ENCODE results near the gene FAM163B.

FAM163B gene

GRCh38 chr9:133539991-133540697 is 69.0 kb downstream of the FAM163B start:
- H3K4me3 ChIP-seq, result peak overlapping the region; percentile 22
- no peak for TF ChIP-seq Cebpa-rat (IDR thresholded peaks at IDR 0.05)

GRCh38 chr9:133538851-133539833 is 70.0 kb downstream of the FAM163B start:
- Histone ChIP-seq H3K9ac (no peak overlapping the region; the same call in 1 of the 2 replicates), H3K4me3 (peak overlapping the region; percentile 22; the same call in 1 of the 2 replicates), H4K20me1 (no peaks in the 10 kb centered on the region), H3K4me1 (peaks cover 74% of the 10 kb centered on the region), H3K27ac (peak overlapping the region; percentile 26; the same call in 1 of the 2 replicates), H3K4me2 (peak overlapping the region; percentile 89), H3K27me3 (peaks cover 26% of the 10 kb centered on the region), H3K9me3 (no peaks in the 10 kb centered on the region), H3K36me3 (no peaks in the 10 kb centered on the region)
- no peak for TF ChIP-seq Cebpa-rat (IDR thresholded peaks at IDR 0.05)

More at GRCh38 chr9:133539991-133540697, 69.0 kb downstream of the FAM163B start:
- Histone ChIP-seq H3K4me1 (peaks cover 68% of the 10 kb centered on the region), H3K9me3 (no peaks in the 10 kb centered on the region), H3K9ac (peak overlapping the region; percentile 11), H3K27me3 (peaks cover 26% of the 10 kb centered on the region), H4K20me1 (no peaks in the 10 kb centered on the region), H3K27ac (peak overlapping the region; percentile 11), H3K4me2 (peak overlapping the region; percentile 89), H3K36me3 (no peaks in the 10 kb centered on the region)

- H3K4me3 ChIP-seq, result no peak overlapping the region
These were observed 71.0 kb downstream of the FAM163B start for GRCh38 chr9:133538176-133538575.

GRCh38 chr9:133537257-133537656 is 71.9 kb downstream of the FAM163B start:
- no peak for TF ChIP-seq Cebpa-rat (IDR thresholded peaks at IDR 0.05)
- no peak overlapping the region for H3K27ac ChIP-seq
- H3K9me3 ChIP-seq, result no peaks in the 10 kb centered on the region
- no peaks in the 10 kb centered on the region for H3K36me3 ChIP-seq
- peaks cover 84% of the 10 kb centered on the region for H3K4me1 ChIP-seq
- H3K27me3 ChIP-seq, result peaks cover 26% of the 10 kb centered on the region
- no peak overlapping the region for H3K4me2 ChIP-seq
- no peak overlapping the region for H3K9ac ChIP-seq
- H4K20me1 ChIP-seq, result no peaks in the 10 kb centered on the region
- H3K4me3 ChIP-seq, result no peak overlapping the region

More at GRCh38 chr9:133538176-133538575, 71.0 kb downstream of the FAM163B start:
- H3K9ac ChIP-seq, result no peak overlapping the region
- peaks cover 74% of the 10 kb centered on the region for H3K4me1 ChIP-seq
- H3K27me3 ChIP-seq, result peaks cover 26% of the 10 kb centered on the region
- no peaks in the 10 kb centered on the region for H3K36me3 ChIP-seq
- no peak overlapping the region for H3K27ac ChIP-seq
- TF ChIP-seq Cebpa-rat (IDR thresholded peaks at IDR 0.05), result no peak
- H3K4me2 ChIP-seq, result no peak overlapping the region
- H3K9me3 ChIP-seq, result no peaks in the 10 kb centered on the region
- H4K20me1 ChIP-seq, result no peaks in the 10 kb centered on the region

- H3K9me3 ChIP-seq, result no peaks in the 10 kb centered on the region
- no peak overlapping the region for H3K27ac ChIP-seq
- H3K36me3 ChIP-seq, result no peaks in the 10 kb centered on the region
- H3K27me3 ChIP-seq, result peaks cover 26% of the 10 kb centered on the region
- no peak overlapping the region for H3K4me3 ChIP-seq
- no peaks in the 10 kb centered on the region for H4K20me1 ChIP-seq
- TF ChIP-seq Cebpa-rat (IDR thresholded peaks at IDR 0.05), result no peak
- H3K9ac ChIP-seq, result no peak overlapping the region
- H3K4me1 ChIP-seq, result peaks cover 89% of the 10 kb centered on the region
- peak overlapping the region; percentile 98 for H3K4me2 ChIP-seq
These were observed 72.7 kb downstream of the FAM163B start for GRCh38 chr9:133536536-133536935.

GRCh38 chr9:133536080-133536479 is 73.1 kb downstream of the FAM163B start:
- H3K9me3 ChIP-seq, result no peaks in the 10 kb centered on the region
- peak overlapping the region; percentile 98 for H3K4me2 ChIP-seq
- H3K9ac ChIP-seq, result no peak overlapping the region
- H3K4me1 ChIP-seq, result peaks cover 89% of the 10 kb centered on the region
- H3K27me3 ChIP-seq, result peaks cover 26% of the 10 kb centered on the region
- no peak overlapping the region for H3K27ac ChIP-seq
- no peak overlapping the region for H3K4me3 ChIP-seq
- H3K36me3 ChIP-seq, result no peaks in the 10 kb centered on the region
- H4K20me1 ChIP-seq, result no peaks in the 10 kb centered on the region
- no peak for TF ChIP-seq Cebpa-rat (IDR thresholded peaks at IDR 0.05)

- H4K20me1 ChIP-seq, result no peaks in the 10 kb centered on the region
- no peaks in the 10 kb centered on the region for H3K36me3 ChIP-seq
- no peak overlapping the region for H3K9ac ChIP-seq
- H3K4me1 ChIP-seq, result peaks cover 89% of the 10 kb centered on the region
- H3K27me3 ChIP-seq, result peaks cover 24% of the 10 kb centered on the region
- no peak overlapping the region for H3K27ac ChIP-seq
- H3K4me3 ChIP-seq, result no peak overlapping the region
- H3K4me2 ChIP-seq, result peak overlapping the region; percentile 98
- TF ChIP-seq Cebpa-rat (IDR thresholded peaks at IDR 0.05), result no peak
- no peaks in the 10 kb centered on the region for H3K9me3 ChIP-seq
These were observed 73.8 kb downstream of the FAM163B start for GRCh38 chr9:133535306-133535877.

GRCh38 chr9:133534346-133535291 is 74.6 kb downstream of the FAM163B start, which contains the start of gene ADAMTSL2:
Gene ADAMTSL2, plus strand, starts transcription at chr9:133534704. Its CDS starts 2,009 bp downstream, at chr9:133536713.
- TF ChIP-seq Cebpa-rat (IDR thresholded peaks at IDR 0.05), result no peak
- Histone ChIP-seq H3K9ac (peak within 1 kb of the TSS; percentile 39; the same call in 1 of the 2 replicates), H3K36me3 (no peaks in the 10 kb centered on the region), H3K4me3 (peak within 1 kb of the TSS; percentile 55), H3K4me1 (peaks cover 89% of the 10 kb centered on the region), H4K20me1 (no peaks in the 10 kb centered on the region), H3K27me3 (peaks cover 17% of the 10 kb centered on the region), H3K27ac (peak within 1 kb of the TSS; percentile 71), H3K9me3 (no peaks in the 10 kb centered on the region), H3K4me2 (peak within 1 kb of the TSS; percentile 98)

Measured in BLaER1 (cell line).